Middle frontal gyrus (tissue), 1 donor: Measurements from ENCODE around the gene FAM110D.

Source experiments
- DNase-seq: peaks from one replicate; pipeline ENCODE4 v3.0.0-alpha.2; 2015; ENCODE audit warnings: low spot score; ENCODE audit errors: extremely low spot score

FAM110D gene

DNA sequence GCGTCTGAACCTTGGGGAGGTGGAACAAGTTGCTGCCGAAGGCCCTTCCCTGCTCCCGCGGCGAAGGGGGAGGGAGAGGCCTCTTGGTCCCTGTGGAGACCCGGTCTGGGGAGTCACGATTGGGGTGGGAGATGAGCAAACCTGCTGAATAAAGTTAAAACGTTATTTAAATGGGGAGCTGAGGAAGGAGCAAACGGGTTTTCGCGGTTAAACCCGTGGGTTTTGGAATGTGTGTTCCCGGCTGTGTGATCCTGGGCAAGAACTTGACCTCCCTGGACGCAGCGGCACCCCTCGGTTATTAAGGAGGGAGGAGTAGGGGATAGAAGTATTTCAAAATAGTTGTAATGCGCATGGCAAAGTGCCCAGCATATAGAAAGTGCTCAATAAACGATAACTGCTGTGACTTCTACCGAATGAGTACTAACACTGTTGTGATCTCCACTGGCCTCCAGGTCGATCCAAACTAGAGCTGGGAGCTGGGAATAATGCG, 3.4 kb downstream of the FAM110D start:
- no peak for DNase-seq

- no peak for DNase-seq
These were observed 4.8 kb downstream of the FAM110D start for GRCh38 chr1:26163684-26164035.

DNA sequence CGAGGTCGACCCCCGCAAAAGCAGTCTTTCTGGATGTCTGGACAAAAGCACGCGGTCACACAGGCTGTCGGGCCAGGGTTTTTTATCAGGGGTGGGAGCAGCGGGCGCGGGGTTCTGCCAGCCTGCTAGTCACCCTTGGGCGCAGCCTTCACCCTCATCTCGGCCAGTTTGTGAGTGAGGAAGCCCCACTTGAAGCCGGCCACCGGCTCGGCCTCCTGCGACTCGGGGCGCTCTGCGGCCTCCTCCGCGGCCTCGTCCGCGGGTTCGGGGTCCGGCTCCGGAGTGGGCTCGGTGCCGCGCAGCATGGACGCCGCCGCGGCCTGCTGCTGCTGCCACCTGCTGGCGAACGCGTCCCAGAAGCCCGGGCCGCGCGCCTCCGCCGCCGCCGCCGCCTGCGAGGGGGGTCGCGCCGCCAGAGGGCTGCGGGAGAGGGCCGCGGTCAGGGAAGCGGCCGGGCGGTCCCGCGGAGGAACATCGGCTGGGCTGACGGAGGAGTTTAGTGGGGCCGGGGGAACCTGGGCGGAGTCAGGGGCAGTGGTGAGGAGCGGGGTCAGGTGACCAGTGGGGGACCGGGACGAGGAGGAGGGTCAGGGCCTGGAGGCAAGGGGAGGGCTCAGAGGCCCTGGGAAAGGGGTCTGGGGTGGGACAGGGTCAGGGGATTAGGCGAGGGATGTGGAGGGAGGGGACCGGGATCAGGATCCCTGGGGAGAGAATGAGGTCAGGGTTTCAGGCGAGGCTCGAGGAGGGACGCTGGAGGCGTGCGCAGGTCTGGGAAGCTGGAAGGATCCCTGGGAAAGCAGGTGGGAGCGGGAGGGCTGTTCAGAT, 5.4 kb downstream of the FAM110D start:
- DNase-seq: no peak

DNA sequence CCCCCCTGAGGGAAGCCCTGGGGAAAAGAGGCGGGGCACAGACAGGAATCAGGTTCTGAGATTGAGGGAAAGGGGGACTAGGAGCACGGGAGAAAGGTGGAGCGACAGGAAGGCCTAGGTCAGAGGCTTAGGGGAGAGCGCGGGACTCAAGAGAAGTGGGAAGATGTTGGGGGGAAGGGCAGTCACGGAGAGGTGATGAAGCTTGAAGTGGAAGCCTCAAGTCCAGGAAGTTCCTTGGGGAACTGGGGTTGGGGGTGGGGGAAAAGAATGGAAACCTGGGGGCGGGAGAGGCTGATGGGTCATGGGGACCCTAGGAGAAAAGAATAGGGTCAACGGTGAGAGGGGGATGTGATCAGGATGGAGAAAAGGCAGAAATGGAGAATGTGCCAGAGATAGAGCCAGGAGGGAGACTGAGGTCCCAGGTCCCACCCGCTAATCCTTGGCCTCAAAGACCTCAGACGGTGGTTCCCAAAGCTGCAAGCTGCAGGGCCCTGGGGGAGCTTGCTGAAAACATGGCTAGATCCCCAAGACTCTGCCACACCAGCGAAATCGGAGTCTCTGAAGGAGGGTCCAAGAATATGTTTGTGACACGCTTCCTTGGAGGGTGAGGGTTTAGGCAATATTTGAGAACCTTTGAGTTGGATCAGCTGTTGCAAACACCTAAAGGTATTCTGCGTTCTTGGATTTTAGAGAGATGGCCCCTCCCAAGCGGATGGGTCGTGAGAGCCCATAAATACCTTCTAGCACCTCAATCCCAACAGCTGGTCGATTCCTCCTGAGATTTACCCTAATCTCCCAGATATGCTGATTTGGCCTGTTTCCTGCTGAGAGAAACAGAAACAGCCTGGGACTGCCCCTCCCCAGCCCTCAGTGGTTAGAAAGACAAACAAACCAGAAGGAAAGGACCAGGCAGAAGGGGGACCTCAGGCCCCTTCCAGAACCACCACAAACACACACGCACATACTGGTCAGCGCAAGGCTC, 6.3 kb downstream of the FAM110D start:
- no peak for DNase-seq

GRCh38 chr1:26166719-26167281, 7.9 kb downstream of the FAM110D start:
- no peak for DNase-seq

DNA sequence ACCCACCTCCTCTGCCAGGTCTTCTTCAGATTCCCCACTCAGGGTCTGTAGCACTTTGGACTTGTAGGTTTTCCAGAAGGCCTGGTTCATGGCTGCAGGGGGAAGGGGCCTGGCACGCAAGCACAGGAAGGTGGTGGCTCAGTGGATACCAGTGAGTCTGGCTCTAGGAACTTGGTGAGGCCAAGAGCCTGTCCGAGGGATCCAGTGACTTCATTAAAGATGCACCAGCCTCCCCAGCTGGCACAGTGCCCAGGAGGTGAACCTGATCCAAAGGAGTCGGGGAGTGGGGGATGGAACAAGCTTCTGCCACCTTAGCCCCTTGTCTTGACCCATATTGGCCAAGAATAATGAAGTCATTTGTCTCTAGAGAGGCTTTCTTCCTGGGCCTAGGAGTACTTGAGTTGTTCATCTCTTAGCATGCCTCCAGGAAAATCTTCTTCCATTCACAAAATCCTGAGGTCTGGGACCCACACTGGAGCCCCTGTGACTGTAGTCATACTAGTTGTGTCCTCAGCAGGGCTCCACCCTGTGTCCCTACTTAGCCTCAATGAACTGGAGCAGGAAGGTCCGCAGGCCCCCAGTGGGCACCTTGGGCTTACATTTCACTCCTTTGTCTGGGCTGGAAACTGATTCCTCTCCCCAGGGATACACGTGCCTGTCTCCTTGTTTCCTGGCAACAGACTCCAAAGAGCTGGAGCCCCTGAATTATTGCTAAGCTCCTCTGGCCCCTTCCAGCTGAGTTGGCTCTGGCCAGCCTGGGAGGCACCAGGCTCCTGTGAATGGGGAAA, 9.7 kb downstream of the FAM110D start, which contains the start of gene C1orf232:
Gene C1orf232 (minus strand): TSS at position 554 of the 788 bp plus-strand sequence. CDS start 464 bp downstream, at position 90.
- DNase-seq: no peak

DNA sequence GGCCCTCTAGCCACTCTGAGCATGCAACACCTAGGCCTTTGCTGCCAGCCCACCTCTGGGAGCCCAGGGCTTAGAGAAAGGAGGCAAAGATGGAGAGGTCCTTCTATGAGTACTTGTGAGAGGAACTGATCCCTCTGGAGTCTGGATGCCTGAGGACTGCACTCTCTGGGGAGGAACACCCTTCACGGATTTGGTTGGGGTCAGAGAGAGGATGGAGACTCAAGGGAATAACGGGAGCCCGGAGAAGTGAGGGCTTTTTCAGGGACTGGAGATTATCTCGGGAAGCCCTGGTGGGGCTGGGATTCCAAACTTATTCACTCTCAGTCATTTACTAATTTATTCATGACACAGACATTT, 10.3 kb downstream of the FAM110D start:
- DNase-seq: no peak

GRCh38 chr1:26169669-26170471, 11.0 kb downstream of the FAM110D start, which contains the start of gene ZNF593:
Gene ZNF593 (plus strand): TSS chr1:26169908. CDS start chr1:26169984, 76 bp downstream.
- peak; percentile 88 for DNase-seq

- no peak for DNase-seq
These were observed 11.6 kb downstream of the FAM110D start for GRCh38 chr1:26170472-26170821.

DNA sequence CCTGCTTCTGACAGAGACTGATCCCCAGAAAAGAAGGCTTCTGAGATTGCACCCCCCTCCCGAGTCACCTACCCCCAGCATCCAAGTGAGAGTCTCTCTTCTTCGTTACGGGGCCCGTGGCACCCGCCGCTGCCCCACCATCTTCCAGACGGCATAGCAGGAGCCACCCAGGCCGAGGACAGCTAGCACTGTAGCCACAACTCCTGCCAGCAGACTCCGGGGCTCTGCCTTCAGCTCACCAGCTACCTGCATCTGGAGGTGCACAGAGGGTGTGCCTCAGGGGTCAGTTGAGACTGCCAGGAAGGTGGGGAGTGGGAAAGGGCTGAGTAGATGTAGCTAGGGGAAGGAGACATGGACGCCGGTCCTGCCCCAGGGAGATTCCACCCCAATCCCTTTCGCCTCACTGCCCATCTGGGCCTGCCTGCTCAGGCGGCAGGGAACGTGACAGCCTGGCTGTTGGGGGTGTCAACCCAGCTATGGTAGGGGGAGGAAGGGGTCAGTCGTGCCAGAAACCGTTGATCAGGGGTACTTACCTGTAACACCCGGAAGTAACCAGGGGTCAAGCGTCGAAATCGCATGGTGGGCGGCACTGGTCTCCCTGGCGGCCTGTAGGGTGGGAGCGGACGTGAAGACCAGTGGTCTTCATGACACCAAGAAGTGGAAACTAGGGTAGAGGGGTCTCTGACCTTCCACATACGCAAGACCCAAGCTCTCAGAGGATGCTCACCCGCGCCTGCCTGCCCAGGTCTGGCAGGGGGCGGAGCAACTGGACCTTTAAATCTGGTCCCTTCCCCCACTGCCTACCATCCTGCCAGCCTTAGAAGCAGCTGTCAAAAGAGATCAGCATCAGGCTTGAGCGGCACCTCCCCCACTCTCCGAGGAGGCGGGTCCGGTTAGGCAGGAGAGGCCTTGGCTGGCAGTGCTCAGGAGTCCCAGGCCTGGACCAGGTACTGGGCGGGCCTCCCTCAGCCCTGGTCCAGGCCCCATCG, 12.5 kb downstream of the FAM110D start, which contains the start of gene ZNF593OS:
Gene ZNF593OS (minus strand): TSS at position 749 of the 989 bp plus-strand sequence. CDS start 171 bp downstream, at position 578.
- DNase-seq: no peak

GRCh38 chr1:26175346-26175745, 16.5 kb downstream of the FAM110D start:
- no peak for DNase-seq

- no peak for DNase-seq
These were observed 18.4 kb downstream of the FAM110D start, which contains the start of gene CNKSR1 for GRCh38 chr1:26177182-26177684. Gene CNKSR1 (plus strand): TSS chr1:26177491. CDS start chr1:26177548, 57 bp downstream.

DNA sequence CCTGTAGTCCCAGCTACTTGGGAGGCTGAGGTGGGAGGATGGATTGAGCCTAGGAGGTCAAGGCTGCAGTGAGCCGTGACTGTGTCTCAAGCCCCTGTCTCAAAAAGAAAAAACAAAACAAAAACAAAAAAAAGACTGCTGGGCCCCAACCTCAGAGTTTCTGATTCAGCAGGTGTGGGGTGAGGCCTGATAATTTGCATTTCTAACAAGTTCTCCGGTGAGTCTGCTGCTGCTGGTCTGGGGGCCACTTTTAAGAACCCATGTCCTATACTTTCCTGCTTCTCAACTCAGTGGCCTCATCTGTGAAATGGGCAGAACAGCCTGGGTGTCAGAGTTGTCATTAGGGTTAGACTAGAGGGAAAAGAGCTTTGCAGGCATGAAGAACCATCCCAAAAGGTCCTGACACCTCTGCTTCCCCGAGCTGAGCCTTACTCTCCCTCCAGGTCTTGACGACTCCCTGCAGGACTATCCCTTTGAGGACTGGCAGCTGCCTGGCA, 21.2 kb downstream of the FAM110D start:
- no peak for DNase-seq

DNA sequence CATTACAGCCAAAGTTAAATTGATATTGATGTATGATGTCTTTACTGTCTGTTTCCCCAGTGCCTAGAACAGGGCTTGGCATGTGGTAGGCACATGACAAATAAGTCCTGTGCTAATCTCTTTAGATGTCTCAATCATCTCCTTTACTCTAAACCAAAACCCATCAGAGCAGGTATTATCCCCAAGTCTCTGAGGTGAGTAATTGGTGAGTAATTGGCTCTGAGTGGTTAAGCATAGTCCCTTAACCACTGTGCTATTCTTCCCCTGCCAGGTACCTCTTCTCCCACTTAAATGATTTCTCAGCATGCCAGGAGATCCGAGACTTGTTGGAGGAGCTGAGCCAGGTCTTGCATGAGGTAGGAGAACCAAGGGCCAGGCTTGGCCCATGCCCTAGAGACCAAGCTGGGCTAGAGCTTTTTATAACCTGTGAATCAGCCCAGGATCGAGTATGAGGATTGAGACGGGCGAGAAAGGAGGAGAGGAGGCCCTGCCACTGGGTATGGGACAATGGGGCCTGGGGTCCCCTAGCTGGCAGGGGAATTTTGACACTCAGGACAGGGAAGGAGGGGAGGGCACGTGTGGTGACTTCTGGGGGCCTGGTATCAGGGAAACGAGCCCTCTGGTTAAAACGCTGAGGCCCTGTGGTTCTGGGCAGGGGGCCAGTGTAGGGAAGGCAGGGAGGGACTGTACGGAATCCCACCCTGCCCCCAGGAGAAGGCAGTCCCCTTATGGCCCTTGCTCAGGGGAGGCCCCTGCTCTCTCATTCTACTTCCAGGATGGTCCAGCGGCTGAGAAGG, 22.9 kb downstream of the FAM110D start:
- DNase-seq: no peak

DNA sequence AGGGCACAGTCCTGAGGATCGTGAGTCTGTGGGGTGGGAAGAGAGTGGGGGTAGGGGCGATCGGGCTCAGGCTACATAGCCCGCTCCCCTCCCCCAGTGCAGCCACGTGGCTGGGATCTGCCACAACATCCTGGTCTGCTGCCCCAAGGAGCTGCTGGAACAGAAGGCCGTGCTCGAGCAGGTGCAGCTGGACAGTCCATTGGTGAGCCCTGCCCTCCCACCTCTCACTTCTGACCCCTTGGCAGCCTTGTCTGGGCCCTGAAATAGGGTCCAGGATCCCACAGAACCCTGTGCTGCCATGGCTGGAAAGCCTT, 23.5 kb downstream of the FAM110D start:
- DNase-seq: no peak

GRCh38 chr1:26184086-26184485, 25.2 kb downstream of the FAM110D start:
- DNase-seq: no peak

DNA sequence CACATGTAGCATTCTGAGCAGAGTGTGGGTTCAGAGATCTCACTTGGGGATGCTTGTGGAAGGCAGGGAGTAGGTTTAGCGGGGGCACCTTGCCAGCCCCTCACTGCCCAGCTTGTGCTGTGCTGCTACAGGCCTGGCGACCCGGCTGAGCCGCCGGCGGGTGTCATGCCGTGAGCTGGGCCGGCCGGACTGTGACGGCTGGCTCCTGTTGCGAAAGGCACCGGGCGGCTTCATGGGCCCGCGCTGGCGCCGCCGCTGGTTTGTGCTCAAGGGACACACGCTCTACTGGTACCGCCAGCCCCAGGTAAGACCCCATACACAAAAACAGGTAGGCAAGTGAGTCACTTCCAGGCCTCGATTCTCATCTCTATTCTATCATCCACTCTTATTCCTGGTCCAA, 26.0 kb downstream of the FAM110D start:
- no peak for DNase-seq

DNA sequence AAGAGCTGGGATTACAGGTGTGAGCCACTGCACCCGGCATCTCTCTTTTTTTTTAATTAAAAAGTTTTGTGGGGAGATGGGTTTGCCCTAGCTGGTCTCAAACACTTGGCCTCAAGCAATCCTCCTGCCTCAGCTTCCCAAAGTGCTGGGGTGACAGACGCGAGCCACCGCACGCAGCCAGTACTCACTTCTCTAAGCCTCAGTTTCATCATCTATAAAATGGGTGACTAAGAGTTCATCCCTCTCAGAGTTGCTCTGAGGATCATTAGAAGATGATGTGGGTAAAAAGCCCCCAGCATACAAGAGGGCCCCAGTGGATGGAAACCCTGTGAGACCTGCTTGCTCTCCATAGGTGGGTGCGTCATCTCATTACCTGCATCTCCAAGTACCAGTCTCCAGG, 29.0 kb downstream of the FAM110D start:
- DNase-seq: no peak
